GM18499 (cell line): ENCODE measurements around the gene TTLL8.
"Not testable (repeated sequence)": the region's sequence is repeated elsewhere in the genome, so short reads cannot be mapped to it uniquely, and the experiment has no call there.

Experiments
- ATAC-seq: cut with Tn5 transposase; IDR thresholded peaks from one replicate; pipeline ENCODE4 v1.9.1; 2021; ENCODE audit warnings: moderate number of reproducible peaks; ENCODE audit not compliant: insufficient read depth, unreplicated experiment

The TTLL8 gene

DNA sequence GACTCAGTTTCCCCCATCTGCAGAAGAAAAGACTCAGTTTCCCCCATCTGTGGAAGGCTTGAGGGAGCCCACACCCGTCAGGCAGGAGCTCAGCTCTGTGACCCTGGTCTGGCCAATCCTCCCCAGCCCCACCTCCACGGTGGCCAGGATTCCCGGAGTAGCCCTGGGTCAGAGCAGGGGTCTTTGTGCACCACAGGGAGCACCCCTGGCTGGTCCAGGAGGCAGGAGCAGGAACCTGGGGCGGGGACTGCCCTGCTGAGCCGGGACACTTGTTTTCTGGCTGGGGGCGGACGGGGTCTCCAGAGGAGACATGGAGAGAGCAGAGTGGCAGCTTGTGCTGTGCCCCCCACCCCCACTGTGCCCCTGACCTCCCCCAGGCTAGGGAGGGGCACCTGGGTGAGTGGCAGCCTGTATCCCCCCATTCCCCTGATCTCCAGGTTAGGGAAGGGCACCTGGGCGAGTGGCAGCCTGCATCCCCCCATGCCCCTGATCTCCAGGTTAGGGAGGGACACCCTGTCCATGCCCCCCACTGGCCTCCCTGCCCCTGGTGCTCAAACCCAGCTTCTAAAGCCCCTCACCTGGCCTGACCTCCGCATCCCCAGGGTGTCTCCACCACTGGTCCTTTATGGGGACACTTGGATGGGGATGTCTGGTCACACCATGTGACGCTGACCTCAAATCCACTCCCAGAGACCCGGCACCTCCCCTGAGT lies 64.3 kb downstream of the TTLL8 start:
- no peak for ATAC-seq

- no peak for ATAC-seq
These were observed 65.0 kb downstream of the TTLL8 start for GRCh38 chr22:49992921-49993648.

DNA sequence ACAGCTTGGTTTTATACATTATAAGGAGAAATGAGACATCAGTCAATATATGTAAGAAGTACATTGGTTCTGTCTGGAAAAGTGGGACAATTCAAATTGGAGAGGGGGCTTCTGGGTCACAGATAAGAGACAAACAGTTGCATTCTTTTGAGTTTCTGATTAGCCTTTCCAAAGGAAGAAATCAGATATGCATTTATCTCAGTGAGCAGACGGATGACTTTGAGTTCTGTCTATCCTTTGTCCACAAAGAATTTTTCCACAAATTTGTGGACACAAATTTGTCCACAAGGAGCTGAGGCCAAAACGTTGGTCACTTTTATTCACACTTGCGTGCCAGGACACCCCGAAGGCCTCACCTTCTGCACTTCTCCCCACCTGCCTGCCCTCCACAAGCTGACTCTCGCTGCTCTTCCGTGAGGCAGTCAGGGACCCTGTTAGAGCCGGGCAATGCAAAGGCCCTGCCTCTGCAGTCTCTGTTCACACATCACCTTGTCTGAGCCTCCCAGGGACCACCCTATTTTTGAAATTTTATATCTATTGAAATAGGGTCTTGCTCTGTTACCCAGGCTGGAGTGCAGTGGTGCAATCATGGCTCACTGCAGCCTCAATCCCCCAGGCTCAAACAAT lies 66.1 kb downstream of the TTLL8 start:
- no peak for ATAC-seq

DNA sequence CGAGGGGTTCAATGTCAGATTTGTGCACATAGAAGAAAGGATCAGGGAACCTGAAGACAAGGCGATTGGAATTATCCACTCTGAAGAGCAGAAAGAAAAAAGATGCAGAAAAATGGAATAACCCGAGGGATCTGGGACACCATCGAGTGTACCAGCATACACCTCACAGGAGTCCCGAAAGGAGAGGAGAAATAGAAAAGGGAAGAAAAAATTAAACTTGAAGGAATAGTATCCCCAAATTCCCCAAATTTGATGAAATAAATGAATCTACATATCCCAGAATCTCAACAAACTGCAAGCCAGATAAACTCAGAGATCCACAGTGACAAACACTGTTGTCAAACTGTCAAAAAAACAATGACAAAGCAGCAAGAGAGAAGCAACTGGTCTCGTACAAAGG lies 66.9 kb downstream of the TTLL8 start:
- ATAC-seq: no peak

GRCh38 chr22:49989826-49990225 lies 68.3 kb downstream of the TTLL8 start:
- ATAC-seq: not testable (repeated sequence)

DNA sequence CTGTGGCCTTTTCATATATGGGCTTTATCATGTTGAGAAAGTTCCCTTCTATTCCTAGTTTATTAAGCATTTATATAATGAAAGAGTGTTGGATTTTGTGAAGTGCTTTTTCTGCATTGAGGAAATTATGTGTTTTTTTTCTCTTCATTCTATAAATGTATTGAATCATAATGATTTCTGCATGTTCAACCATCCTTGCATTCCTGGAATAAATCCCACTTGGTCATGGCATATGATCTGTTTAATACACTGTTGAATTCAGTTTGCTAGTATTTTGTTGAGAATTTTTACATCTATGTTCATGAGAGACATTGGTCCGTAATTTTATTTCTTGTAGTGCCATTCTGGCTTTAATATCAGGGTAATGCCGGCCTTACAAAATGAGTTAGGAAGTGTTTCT lies 71.8 kb downstream of the TTLL8 start:
- no peak for ATAC-seq

DNA sequence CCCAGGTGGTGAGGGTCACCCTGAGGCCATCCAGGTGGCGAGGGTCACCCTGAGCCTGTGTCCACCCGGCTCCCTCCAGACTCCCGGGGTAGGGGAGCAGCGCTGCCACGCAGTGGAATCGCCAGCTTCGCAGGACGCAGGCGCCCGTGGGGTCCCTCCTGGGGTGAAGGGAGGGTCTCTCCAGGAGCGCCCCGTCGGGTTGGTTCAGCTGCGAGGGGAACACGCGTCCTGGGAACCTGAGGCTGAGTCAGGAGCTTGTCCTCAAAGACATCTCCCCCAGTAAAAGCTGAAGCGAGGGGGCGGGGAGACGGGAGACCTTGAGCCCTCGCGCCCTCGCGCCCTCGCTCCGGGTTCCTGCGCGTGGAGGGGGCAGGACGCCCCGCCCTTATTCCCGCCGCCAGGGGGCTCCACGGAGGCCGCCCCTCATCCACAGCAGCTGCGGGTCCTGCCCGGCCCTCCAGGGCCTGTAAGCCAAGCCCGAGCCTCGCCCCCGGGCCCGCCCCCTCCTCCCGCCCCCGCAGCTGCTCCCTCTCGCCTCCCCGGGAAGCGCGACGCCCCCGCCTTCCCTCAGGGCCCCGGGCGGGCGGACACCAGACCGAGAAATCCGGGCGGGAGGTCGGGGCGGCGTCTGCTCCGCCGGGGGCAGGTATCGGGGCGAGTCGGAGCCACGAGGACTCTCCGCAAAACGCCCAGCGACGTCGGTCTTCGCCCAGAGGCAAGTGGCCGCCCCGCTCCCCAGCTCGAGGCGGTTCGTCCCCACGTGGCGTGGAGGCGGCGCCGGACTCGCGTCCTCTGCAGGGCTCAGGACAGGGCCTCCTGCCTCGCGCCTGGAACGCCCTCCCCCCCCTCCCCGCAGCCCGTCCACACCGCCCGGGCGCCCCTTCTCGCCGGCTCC lies 74.7 kb downstream of the TTLL8 start:
- ATAC-seq: no peak

- not testable (repeated sequence) for ATAC-seq
These were observed 76.3 kb downstream of the TTLL8 start for GRCh38 chr22:49981799-49982198.

DNA sequence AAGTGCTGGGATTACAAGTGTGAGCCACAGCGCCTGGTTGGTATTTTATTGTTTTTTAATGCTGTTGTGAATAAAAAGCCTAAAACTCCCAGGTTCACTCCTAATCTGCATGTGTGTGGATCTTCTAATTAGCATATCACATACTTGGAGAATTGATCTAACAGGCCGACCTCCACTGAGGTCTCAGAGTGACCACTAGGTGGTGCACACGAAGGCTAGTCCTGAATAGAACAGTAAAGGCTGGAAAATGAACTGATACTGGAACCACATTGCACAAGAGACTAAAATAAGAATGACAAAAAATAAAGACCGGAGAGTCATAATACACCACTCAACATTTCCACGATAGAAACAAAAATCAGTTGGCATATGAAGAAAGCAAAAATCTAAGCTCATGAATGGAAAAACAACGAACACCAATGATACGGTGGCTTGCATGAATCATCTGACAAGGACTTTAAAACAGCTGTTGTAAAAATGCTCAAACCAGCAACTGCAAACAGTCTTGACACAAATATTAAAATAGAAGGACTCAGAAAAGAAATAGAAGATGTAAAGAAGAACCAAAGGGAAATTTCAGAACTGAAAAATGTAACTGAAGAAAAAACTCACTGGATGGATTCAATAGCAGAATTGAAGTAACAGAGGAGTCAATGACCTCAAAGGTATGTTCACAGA lies 78.4 kb downstream of the TTLL8 start:
- ATAC-seq: no peak

- ATAC-seq: no peak
These were observed 80.5 kb downstream of the TTLL8 start for GRCh38 chr22:49977578-49977977.

- ATAC-seq: no peak
These were observed 81.5 kb downstream of the TTLL8 start for GRCh38 chr22:49976439-49977175.

- no peak for ATAC-seq
These were observed 82.3 kb downstream of the TTLL8 start for GRCh38 chr22:49975543-49976389.

DNA sequence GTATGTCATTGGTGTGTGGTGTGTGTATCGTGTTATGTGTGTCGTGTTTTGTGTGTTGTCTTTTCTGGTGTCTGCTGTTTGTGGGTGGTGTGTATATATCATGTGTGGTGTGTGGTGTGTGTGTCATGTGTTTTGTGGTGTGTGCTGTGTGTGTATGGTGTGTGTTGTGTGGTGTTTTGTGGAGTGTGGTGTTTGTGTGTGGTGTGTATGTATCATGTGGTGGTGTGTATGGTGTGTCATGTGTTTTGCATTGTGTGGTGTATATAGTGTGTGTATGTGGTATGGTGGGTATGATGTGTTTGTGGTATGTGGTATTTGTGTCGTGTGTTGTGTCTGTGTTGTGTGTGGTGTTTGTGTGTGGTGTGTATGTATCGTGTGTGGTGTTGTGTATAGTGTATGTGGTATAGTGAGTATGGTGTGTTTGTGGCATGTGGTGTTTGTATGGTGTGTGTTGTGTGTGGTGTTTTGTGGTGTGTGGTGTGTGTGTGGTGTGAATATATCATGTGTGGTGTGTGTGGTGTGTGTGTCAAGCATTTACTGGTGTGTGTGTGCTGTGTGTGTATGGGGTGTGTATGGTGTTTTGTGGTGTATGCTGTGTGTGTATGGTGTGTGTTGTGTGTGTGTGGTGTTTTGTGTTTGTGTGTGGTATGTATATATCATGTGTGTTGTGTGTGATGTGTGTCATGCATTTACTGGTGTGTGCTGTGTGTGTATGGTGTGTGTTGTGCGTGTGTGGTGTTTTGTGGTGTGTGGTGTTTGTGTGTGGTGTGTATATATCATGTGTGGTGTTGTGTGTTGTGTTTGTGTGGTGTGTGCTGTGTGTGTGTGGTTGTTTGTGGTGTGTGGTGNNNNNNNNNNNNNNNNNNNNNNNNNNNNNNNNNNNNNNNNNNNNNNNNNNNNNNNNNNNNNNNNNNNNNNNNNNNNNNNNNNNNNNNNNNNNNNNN lies 84.8 kb downstream of the TTLL8 start:
- no peak for ATAC-seq

DNA sequence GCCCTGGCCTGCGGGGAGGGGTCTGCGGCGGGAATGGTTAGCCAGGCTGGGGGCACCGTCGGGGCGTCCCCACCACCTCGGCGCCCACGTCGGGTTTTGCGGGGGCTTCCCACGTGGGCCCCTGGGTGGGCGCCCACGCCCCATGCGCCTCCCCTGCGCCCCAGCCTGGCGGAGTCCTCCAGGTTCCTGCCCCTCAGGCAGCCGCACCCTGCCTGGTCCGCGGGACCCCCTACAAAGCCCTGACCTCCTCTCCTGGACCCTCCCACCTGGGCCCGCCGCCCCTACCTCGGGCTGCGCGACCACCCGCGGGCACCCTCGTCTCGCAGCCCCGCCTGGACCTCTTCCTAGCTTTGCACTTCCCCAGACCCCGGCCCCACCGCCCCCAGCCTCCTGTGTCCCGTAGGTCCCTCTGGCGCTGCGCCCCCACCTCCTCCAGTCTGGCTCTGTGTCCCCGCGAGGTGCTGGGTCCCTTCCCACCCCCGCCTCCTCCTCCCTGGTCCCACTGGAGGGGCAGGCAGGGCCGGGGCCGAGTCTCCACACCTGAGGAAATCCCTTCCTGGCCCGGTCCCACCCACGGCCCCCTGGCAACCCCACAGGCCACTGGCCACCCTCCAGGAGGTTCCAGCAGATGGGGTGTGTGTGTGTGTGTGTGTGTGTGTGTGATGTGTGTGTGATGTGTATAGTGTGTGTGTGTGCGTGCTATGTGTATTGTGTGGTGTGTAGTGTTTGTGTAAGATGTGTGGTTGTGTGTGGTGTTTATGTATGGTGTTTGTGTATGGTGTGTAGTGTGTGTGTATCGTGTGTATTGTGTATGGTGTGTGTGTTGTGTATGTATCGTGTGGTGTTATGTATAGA lies 85.7 kb downstream of the TTLL8 start:
- ATAC-seq: no peak

DNA sequence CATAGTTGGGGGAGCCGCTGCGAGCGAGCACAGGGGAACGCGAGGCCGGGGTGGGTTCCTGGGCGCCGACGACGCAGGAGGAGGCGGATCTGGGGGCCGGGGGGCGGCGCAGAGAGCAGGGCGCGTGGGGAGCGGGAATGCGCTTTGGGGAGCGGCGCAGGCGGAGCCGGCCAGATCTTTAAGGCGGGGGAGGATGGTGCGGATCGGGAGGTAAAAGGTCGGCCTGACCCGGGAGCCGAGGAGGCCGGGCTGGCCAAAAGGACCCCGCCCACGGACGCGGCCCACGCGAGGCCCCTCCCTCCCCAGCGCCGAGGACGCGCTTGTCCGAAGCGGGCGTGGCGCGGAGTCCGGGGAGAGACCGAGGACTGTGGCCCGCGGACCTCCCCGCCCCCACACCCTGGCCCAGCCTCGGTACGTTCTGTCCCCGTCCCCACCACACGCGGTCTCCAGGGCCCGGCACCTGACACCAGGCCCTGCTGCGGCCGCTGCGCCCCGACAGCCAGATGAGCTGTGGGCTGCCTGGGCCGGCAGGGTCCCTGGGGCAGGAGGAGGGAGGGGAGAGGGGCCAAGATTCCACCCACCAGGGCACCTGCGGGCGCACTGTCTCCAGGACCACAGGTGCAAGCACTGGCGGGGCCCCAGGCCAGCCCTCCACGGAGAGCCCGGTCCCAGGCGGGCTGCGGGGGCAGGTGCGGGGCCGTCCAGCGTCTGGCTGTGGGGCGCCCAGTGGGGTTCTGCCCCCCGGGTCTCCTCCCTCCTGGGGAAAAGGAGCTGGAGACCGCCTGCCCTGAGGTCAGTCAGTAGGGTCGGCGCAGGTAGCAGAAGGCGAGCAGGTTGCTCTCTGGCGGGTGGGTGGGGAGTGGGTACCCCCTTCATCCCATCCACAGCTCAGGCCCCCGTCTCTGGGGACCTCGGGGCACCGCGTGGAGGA lies 86.6 kb downstream of the TTLL8 start:
- no peak for ATAC-seq
